Renal cortex interstitium (tissue), 11 donors: ENCODE data around the gene IRF2. TPM values are rescaled to one million over a fixed set of nuclear protein-coding genes. Genes with fewer than 3 reads are reported as not detected.

ENCODE experiments used
- DNase-seq, 11 donors: peaks; one replicate each; pipeline ENCODE4 v3.0.0-alpha.2; 2013; ENCODE audit warnings: low read depth in 9 of 11, low spot score in 4 of 11; ENCODE audit errors: extremely low read depth in 1 of 11
- polyA plus RNA-seq, 3 donors: library from polyadenylated mRNA; unstranded; fragments of 120-200 nt; gene quantifications; one replicate each; pipeline ENCODE4 v1.2.1, GENCODE V29; 2013; ENCODE audit not compliant: insufficient read length in 3 of 3

IRF2 gene
- polyA plus RNA-seq, 3 donors, result 30.9 to 35.1 (median 31.4) TPM

DNA sequence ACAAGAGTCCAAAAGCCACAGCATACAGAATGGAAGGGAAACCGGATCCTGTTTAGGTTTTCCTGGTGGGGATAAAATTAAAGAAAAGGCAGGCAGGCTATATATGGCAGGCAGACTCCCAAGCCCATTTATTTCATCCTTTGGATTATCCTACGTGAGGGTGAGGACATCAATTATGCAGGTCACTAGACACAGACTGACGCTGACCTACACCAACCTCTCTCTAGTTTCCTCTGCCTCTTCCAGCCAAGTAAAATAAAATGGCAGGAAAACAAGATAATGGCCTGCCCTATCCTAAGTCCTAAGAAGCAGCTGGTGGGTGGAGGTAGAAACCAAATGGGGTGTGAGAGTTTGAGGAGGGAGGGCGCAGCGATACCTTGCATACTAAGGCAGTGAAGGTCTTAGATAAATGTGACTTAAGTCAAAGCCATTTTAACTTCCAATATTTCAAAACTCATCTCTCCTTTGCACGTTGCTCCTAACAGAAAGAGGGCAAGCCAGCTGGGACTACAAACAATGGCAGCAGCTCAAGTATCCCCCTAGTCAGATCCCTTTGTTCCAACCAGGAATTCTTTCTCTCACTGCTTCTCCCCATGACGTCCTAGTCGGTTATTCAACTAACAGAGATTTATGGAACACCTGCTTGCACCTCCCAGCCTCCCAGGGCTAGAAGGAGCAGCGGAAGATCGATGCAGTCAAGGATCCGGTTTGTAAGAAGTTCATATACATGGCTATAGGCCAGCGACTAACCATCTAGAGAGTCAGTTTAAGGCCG lies 72.8 kb downstream of the IRF2 start:
- DNase-seq, result no peak

DNA sequence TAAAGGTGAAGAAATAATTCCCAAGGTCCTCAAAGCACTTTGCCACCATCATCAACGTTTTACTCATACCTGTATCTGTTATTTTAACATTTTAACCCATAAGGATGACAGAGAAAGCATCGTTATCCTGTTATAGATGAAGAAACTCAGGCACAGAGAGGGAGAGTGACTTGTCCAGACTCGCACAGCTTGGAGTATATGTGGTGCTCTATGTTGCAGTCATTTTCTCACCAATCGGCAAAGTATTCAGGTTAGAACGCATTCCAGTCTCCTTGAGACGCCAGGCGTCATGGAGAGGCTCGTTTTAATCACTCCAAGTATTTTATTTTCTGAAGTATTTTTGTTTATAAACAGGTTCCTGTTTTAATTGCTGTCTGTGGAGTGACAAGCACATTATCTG lies 73.5 kb downstream of the IRF2 start:
- DNase-seq, result no peak

DNA sequence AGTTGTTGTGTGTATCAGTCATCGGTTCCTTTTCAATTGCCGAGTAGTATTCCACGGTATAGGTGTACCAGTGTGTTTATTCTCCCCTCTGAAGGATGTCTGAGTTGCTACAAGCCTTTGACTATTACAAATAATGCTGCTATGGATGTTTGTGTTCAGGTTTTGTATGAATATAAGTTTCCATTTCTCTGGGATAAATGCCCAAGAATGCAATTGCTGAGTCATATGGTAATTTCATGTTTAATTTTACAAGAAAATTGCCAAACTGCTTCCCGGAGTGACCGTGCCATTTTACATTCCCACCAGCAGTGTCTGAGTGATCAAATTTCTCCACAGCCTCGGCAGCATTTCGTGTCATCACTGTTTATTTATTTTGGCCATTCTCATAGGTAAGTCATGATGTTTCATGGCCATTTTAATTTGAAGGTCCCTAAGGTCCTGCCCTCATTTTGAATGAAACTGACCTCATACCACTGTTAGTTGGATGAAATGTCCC lies 73.9 kb downstream of the IRF2 start:
- no peak for DNase-seq

DNA sequence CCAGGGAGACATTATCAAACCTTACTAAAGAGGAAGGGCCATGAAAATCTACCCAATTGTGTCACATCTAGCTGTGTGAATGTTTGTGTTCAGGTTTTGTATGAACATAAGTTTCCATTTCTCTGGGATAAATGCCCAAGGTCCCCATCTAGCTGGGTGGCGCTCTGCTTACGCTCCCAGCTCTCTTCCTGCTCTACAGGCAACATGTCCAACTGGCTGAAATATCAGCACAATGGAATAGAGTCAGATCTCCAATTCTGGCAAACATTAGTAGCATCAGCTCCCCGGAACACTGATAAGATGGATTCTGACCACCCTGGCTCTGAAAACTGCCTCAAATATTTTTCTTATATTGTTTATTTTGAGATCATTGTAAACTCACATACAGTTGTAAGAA lies 74.8 kb downstream of the IRF2 start:
- DNase-seq, result no peak

DNA sequence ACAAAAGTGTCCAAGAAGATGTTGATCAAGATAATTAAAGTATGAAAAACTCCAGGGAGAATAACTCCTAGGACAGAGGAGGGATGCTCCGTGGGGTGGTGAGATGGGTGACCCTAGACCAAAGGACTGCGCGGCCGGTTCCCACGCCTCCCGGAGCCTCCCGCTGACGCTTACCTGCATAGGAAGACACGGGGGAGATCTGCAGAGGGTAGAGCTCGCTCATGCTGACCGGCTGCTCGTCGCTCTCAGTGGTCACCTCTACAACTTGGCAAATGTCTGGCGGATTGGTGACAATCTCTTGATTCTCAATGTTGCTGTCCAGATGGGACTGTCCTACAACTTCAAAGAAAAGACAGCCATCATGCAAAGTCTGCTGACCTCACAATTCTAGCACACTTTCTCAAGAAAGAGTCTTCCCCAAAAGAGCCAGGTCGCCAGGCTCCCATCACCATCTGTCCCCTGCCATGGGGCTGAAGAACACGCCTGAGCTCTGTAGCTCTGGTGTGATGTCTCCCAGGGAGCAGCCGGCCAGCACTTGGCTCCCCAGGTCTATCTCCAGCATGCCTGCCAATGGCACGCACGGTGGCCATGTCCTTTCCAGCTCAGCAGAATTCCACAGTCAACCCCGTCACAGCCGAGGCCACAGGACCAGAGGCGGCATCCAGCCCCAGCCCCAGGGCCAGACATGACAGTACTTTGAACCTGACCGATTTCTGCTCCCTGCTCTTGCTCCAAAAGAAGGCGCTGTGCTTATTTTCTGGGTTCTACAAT lies 75.4 kb downstream of the IRF2 start:
- DNase-seq, result no peak

DNA sequence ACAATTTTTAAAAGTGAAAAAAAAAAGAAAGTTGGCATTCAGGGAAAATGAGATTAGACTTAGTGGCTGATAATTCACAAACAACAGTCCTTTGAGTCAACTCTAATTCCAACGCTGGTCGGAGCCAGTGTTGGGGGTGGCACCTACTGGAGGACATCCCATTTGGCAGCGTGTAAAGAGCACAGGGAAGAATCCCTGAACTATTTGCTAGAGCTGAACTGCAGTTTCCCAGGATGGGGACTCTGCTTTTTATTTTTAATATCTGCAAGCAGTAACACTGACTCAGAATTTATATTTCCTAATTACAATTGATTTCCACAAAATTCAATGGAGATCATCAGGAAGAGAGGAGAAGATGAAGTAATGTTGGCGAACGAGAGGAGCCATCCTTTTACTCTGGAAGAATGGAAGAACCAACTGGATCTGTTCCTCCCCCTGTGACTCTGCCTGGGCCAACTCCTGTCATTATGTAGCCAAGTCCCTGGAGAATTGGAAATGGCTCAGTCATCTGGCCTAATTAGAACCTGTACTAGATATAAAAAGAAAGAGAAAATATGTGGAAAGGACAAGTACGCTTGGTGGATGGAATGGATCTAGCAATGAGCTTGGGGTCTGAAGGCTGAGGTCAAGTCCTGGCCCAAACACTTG lies 76.7 kb downstream of the IRF2 start:
- no peak for DNase-seq

DNA sequence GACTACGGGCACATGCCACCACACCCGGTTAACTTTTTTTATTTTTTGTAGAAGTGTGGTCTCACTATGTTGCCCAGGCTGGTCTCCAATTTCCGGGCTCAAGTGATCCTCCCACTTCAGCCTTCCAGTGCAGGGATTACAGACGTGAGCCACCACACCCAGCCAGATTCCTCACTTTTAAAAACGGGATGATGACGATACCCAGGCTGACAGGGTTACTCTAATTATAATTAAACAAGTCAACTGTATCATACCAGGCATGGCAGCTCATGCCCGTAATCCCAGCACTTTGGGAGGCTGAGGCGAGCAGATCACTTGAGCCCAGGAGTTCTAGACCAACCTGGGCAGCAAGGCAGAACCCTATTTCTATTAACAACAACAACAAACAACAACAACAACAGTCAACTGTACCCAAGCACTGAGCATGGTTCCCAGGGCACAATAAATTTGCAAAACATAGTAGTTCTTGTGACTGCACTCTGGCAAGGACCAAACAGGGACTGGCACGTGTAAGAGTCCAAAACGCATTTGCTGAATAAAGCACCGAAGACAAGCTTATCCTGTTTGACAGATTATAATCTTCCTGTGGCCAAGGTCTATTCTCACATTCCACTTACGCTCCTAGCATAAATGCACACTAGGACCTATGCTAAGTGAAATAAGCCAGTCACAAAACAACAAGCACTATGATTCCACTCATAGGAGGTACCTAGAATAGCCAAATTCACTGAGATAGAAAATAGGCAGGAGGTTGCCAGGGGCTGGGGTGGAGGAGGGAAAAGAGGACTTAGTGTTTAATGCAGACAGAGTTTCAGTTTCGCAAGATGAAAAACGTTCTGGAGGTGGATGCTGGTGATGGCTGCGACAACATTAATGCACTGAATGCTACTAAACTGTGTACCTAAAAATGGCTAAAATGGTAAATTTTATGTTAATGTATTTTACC lies 77.5 kb downstream of the IRF2 start:
- DNase-seq, result no peak

DNA sequence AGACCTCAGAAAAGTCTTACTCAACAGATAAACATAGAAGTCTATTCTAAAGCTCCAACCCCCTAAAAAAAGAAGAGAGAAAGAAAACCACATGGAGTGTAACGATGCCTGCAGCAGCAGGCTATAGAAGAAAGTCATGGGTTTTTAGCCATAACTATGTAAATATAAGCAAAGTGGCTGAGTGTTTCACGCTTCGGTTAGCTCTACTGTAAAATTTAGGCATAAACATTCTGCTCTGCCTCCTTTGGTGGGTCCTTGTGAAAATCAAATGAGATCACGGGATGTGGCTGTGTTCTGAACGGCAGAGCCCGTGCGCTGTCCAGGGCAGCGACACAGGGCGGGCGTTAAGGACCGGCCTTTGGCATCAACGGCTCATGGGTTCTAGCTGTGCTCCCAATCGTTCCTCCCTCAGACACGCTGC lies 78.4 kb downstream of the IRF2 start:
- peak in 1 of 11 donors; percentile 38 for DNase-seq

DNA sequence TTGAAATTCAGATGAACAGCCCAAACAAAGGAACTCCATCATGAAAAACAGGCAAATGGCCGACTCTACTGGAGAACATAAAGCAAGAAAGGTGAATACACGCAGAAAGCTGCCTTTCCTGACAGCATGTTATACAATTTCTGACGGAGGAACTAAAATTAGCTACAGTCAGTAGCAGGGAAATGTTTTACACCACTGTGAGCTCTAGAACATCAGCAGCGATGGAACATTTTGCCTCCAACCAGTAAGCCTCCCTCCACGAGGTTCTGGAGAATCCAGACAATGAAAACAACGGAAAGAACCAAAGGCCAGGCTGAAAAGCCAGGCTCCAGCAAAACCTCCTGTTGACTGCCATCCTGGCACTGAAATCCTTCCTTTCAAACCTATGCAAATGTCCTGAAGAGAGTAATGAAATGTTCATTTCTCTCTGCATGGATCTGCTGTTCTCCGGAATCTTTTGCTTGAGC lies 78.9 kb downstream of the IRF2 start:
- no peak for DNase-seq

DNA sequence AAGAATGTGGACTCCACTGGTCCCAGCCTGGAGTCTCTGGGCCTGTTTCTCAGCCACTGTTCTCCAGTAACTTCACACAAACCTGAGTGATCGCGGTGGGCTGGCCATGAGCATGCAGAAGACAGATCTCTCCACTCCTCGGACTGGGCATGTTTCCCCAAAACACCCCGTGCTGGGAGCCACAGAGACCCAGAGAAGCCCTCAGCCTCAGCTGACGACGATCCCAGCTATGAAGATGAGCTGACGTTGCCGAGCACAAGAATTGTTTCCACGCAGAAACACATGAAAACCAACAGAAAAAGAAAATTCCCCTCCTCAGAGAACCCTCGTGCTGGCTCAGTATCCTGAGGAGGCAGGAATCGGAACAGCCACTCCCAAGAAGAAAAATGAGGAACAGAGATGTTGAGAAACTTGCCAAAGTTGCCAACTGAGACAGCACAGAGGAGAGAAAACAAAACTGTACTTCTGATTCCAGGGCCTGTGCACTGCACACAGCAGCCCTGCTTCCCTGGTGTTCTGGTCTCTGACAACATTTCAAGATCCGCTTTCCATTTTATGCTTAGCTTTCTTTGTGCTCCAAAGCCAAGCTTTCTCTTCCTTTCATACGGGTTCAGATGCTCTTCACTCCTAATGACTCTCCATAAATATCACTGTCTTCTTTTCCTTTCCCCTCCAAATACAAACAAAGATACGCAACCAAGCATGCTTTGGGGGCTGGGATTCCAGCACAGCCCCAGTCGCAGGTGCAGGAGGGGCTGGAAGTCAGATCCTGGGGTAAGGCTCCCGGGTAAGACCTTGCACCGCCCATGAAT lies 81.4 kb downstream of the IRF2 start:
- DNase-seq, result no peak

DNA sequence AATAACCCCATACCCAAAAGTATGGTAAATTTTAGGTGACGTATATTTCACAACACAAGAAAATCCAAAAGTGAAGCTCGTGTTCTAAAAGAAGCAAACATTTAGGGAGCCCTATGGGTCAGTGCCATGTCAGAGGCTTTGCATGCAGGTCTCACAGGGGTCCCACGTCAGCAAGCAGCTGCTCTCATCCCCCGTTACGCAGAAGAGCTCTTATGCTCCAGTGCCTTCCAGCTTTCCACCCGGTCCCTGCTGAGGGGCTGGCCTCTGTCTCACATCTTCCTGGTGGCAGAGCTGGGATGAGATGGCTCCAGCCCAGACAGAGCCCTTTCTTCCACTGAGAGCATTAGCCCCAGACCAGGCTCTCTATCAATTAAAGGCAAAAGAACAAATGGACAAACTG lies 82.0 kb downstream of the IRF2 start:
- no peak for DNase-seq

DNA sequence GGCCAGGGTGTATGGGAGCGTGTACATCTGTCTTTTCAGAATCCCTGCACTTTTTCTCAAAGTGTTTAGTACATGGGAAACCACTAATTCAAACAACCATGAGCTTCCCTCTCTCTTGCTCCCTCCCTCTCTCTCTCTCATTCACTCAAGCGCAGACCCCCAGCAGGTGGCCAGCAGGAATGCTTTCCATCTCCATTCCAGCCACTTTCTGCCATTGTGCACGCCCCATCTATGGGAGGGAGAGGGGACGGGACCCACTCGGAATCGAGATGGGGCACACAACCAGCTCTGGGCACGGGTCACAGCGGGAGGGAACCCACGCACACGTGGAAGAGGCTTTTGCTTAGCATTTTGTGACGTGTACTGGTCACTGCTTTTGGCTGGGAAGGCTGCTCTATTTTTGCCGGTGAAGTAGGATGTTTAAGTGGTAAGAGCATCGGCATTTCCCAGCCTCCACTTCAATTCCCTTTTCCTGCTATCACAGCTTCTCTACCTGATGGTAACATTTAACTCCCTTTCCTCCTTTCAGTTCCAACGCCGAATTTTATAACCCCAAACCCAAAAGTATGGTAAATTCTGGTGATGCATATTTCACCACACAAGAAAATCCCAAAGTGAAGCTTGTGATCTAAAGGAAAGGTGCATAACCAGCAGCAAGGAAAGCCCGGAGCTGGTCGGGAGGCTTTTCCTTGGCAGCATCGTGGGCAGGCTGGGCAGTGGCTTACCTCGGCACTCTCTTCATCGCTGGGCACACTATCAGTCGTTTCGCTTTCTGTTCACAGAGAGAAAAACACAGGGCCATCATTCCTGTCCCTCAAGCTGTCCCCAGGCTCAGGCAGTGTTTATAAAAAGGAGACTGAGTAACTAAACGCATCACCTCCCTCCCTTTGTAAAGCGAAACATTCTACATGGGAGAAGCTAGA lies 84.1 kb downstream of the IRF2 start:
- no peak for DNase-seq

DNA sequence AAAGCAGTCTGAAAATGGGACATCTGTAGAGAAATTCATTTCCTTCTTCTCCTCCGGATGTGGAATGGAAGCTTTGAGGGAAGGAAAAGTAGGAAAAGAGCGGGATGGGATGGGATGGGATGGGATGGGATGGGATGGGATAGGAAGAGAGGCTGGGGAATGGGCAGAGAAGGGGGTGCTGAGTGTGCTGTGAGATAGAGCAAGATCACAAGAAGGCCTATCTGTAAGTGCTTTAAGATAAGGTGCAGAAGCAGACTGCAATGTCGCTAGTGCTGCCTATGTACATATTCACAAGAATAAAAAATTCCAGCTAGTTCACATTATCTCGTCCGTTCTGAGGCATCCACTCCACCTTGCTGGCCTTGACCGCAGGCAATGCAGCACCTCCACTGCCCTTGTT lies 86.2 kb downstream of the IRF2 start:
- DNase-seq, result no peak

DNA sequence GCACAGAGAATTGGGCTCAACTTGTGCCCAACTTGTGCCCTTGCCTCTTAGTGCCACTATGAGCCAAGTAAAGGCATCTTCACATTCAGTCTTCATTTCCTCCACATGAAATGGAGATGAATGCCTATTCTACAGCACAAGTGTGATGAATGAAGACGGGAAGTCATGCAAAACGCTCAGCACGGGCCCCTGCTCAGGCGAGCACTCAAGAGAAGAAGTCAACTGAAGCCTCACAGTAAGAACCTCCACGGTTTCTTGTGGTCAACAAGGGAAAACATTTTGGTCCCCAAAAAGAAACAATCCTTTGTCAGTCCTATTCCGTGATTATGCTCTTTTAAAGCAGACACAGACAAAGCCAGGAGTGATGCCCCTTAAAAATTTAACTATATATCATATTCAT lies 87.0 kb downstream of the IRF2 start:
- no peak for DNase-seq

DNA sequence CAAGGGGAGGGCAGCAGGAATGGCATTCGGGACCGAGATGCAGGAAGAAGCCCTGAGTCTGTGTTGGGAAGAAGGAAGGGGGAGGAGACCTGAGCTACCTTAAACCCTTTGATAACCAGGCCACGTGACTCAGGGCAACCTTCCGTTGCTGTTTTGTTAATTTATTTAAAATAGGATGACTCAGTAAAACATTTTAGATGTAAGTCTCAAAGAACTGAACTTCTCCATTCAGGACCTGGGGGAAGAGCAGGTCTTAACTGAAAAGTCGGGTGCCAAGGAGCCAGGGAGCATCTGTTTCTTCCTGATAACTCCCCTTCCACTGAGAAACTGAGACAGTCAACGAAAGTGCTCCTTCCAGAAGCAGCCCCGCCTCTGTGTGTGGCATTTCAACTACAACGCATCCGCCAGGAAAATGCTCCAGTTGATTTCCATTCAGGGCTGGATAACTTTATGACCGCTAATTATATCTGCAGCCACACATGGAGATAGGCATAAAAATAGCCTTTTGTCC lies 88.0 kb downstream of the IRF2 start:
- no peak for DNase-seq

DNA sequence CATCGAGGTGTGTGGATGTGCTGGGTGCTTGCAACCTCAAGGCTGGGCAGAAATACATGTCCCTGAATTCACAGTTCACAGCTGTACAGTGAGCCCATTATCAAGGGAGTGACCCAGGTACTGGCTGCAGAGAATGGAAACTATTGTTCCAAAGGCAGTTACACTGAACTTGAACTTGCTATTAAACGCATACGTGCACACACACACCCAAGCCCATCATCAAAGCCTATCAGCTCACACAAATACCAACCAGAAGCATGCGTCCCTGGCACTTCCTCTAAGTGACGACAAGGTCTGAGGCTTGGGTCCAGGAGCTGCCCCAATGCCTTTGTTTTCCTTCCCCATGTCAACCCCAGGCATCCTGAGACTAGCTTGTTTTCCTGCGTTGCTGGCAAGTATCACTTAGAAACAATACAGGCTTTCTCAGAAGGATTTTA lies 88.6 kb downstream of the IRF2 start:
- DNase-seq, result no peak
